Trophoblast cell (in vitro differentiated cells and primary cell): Measurements from ENCODE around the gene PTMS.

Experiments used
- DNase-seq, 2 donors: peaks; one replicate each; pipeline ENCODE4 v3.0.0-alpha.2; 2016
- H2AFZ ChIP-seq: 2 replicates; pipeline ENCODE4 v1.6.1; 2013; ENCODE audit warnings: low read length, moderate library complexity, mild to moderate bottlenecking; ENCODE audit not compliant: insufficient read depth, poor library complexity
- H2AK5ac ChIP-seq: 2 replicates; pipeline ENCODE4 v1.6.1; 2013; ENCODE audit warnings: mild to moderate bottlenecking, low read length
- H2BK120ac ChIP-seq: 2 replicates; pipeline ENCODE4 v1.6.1; 2013; ENCODE audit warnings: low read length, mild to moderate bottlenecking, moderate library complexity; ENCODE audit not compliant: insufficient read depth, poor library complexity
- H2BK12ac ChIP-seq: 2 replicates; pipeline ENCODE4 v1.6.1; 2013; ENCODE audit warnings: mild to moderate bottlenecking, low read length, moderate library complexity
- H2BK5ac ChIP-seq: 2 replicates; pipeline ENCODE4 v1.6.1; 2013; ENCODE audit warnings: low read length, low read depth, moderate library complexity, mild to moderate bottlenecking; ENCODE audit not compliant: poor library complexity
- H3K14ac ChIP-seq: 2 replicates; pipeline ENCODE4 v1.6.1; 2013; ENCODE audit warnings: mild to moderate bottlenecking, low read length
- H3K18ac ChIP-seq: 2 replicates; pipeline ENCODE4 v1.6.1; 2013; ENCODE audit warnings: mild to moderate bottlenecking, low read length
- H3K23ac ChIP-seq: 2 replicates; pipeline ENCODE4 v1.6.1; 2013; ENCODE audit warnings: low read length
- H3K27ac ChIP-seq: 2 replicates; pipeline ENCODE4 v1.5.1; 2013; ENCODE audit warnings: low read depth, mild to moderate bottlenecking, inconsistent platforms, low read length, moderate library complexity
- H3K27me3 ChIP-seq: 2 replicates; pipeline ENCODE4 v1.6.1; 2013; ENCODE audit warnings: inconsistent platforms, mild to moderate bottlenecking, low read length, moderate library complexity; ENCODE audit not compliant: insufficient read depth
- H3K36me3 ChIP-seq, 2 experiments: 1 replicate in 1 of 2; 2 replicates in 1 of 2; pipeline ENCODE4 v1.6.1; 2013; ENCODE audit warnings: low read length in 2 of 2, mild to moderate bottlenecking in 2 of 2, moderate library complexity in 1 of 2; ENCODE audit not compliant: insufficient read depth in 2 of 2, control insufficient read depth in 1 of 2
- H3K4ac ChIP-seq: 2 replicates; pipeline ENCODE4 v1.6.1; 2013; ENCODE audit warnings: low read depth, mild to moderate bottlenecking, low read length, moderate library complexity
- H3K4me1 ChIP-seq, 2 experiments: 1 replicate in 1 of 2; 2 replicates in 1 of 2; pipeline ENCODE4 v1.6.1; 2013; ENCODE audit warnings: low read length in 2 of 2, mild to moderate bottlenecking in 2 of 2, moderate library complexity in 1 of 2; ENCODE audit not compliant: insufficient read depth in 2 of 2, control insufficient read depth in 1 of 2
- H3K4me2 ChIP-seq: 2 replicates; pipeline ENCODE4 v1.6.1; 2013; ENCODE audit warnings: inconsistent platforms, mild to moderate bottlenecking, low read length, moderate library complexity
- H3K4me3 ChIP-seq: 2 replicates; pipeline ENCODE4 v1.5.1; 2013; ENCODE audit warnings: mild to moderate bottlenecking, low read depth, low read length, inconsistent platforms
- H3K79me1 ChIP-seq: one replicate; pipeline ENCODE4 v1.6.1; 2013; ENCODE audit warnings: low read length
- H3K79me2 ChIP-seq: 2 replicates; pipeline ENCODE4 v1.6.1; 2013; ENCODE audit warnings: low read length, mild to moderate bottlenecking; ENCODE audit not compliant: control insufficient read depth, insufficient read depth, poor library complexity
- H3K9ac ChIP-seq: 2 replicates; pipeline ENCODE4 v1.6.1; 2013; ENCODE audit warnings: mild to moderate bottlenecking, low read length
- H3K9me3 ChIP-seq: 2 replicates; pipeline ENCODE4 v1.6.1; 2013; ENCODE audit warnings: low read depth, mild to moderate bottlenecking, control low read depth, inconsistent platforms, low read length; ENCODE audit not compliant: insufficient read depth
- H4K12ac ChIP-seq: 2 replicates; pipeline ENCODE4 v1.6.1; 2013; ENCODE audit warnings: low read depth, mild to moderate bottlenecking, low read length, moderate library complexity
- H4K8ac ChIP-seq: 2 replicates; pipeline ENCODE4 v1.6.1; 2013; ENCODE audit warnings: low read depth, mild to moderate bottlenecking, low read length, moderate library complexity
- H4K91ac ChIP-seq: one replicate; pipeline ENCODE4 v1.6.1; 2013; ENCODE audit warnings: low read depth, mild to moderate bottlenecking, low read length, moderate library complexity
- WGBS: extraction: QIAGEN DNeasy Blood & Tissue Kit; methylation state at CpG from one replicate; pipeline ENCODE4 v1.1.7; 2013; ENCODE audit warnings: missing lambda C conversion rate; ENCODE audit not compliant: insufficient read length, insufficient coverage; ENCODE audit errors: extremely low coverage; 5-methylcytosine and 5-hydroxymethylcytosine counted together

Gene PTMS

GRCh38 chr12:6784761-6785160 is 18.6 kb downstream of the PTMS start:
- no peak overlapping the region for H3K9ac ChIP-seq
- H3K4ac ChIP-seq: no peak overlapping the region
- no peak overlapping the region for H2BK12ac ChIP-seq
- H2AFZ ChIP-seq: no peak overlapping the region
- H3K18ac ChIP-seq: no peak overlapping the region
- no peak overlapping the region for H2AK5ac ChIP-seq
- H3K9me3 ChIP-seq: no peaks in the 10 kb centered on the region
- no peaks in the 10 kb centered on the region for H3K4me1 ChIP-seq
- no peak overlapping the region for H4K91ac ChIP-seq
- no peak overlapping the region for H4K8ac ChIP-seq
- no peak overlapping the region for H3K14ac ChIP-seq
- WGBS: no CpG with 5 or more reads among the region's 5 CpGs
- H2BK5ac ChIP-seq: no peak overlapping the region
- H3K23ac ChIP-seq: no peak overlapping the region
- H3K79me1 ChIP-seq: no peaks in the 10 kb centered on the region
- H3K36me3 ChIP-seq: no peaks in the 10 kb centered on the region
- no peak overlapping the region for H2BK120ac ChIP-seq
- H4K12ac ChIP-seq: no peak overlapping the region
- no peak overlapping the region for H3K27ac ChIP-seq
- no peaks in the 10 kb centered on the region for H3K79me2 ChIP-seq
- H3K27me3 ChIP-seq: no peaks in the 10 kb centered on the region
- no peak overlapping the region for H3K4me3 ChIP-seq
- no peak overlapping the region for H3K4me2 ChIP-seq
- DNase-seq: no peak

DNA sequence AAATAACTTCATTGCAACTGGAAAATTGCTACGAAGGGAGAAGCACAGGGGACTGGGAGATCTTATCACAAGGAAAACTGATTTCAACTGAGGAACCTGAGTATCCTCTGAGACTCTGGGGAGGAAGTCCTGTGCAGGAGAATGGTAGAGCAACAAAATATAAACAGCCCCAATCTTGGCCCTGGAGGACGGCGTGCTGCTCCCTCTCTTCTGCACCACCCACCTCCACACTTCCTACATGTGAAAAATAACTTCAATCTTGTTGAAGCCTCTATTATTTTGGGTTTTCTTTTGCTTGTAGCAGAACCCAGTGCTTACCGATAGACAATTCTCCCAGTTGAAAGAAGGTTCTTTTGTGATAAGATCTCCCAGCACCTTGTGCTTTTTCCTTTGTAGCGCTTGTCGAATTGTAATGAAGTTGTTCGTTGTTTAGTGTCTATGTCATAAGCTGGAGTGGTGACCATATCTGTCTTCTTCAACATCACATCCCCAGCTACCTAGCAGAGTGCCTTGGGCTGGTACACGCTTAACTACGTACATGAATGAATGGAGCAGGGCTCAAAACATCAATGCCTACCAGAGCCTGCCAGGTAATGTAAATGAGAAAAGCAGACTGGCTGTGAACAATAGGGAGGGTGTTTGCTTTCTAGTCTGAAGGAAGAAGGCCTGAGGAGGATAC is 20.4 kb downstream of the PTMS start:
- WGBS: no CpG with 5 or more reads among the region's 9 CpGs
- no peaks in the 10 kb centered on the region for H3K27me3 ChIP-seq
- no peaks in the 10 kb centered on the region for H3K9me3 ChIP-seq
- no peak overlapping the region for H2BK120ac ChIP-seq
- no peak for DNase-seq
- H2AK5ac ChIP-seq: no peak overlapping the region
- no peak overlapping the region for H3K4me2 ChIP-seq
- H2AFZ ChIP-seq: no peak overlapping the region
- H3K27ac ChIP-seq: no peak overlapping the region
- H3K18ac ChIP-seq: no peak overlapping the region
- H3K36me3 ChIP-seq: no peaks in the 10 kb centered on the region
- H3K79me2 ChIP-seq: no peaks in the 10 kb centered on the region
- no peak overlapping the region for H3K14ac ChIP-seq
- H2BK5ac ChIP-seq: no peak overlapping the region
- no peak overlapping the region for H4K91ac ChIP-seq
- H3K4me3 ChIP-seq: no peak overlapping the region
- H3K79me1 ChIP-seq: no peaks in the 10 kb centered on the region
- H3K9ac ChIP-seq: no peak overlapping the region
- H3K23ac ChIP-seq: no peak overlapping the region
- H3K4me1 ChIP-seq: no peaks in the 10 kb centered on the region
- no peak overlapping the region for H4K12ac ChIP-seq
- H4K8ac ChIP-seq: no peak overlapping the region
- H2BK12ac ChIP-seq: no peak overlapping the region
- no peak overlapping the region for H3K4ac ChIP-seq

- no peak for DNase-seq
- Histone ChIP-seq H3K4me1 (no peaks in the 10 kb centered on the region), H3K36me3 (no peaks in the 10 kb centered on the region), H3K4me3 (no peak overlapping the region), H2AK5ac (no peak overlapping the region), H4K91ac (no peak overlapping the region), H3K4me2 (no peak overlapping the region), H2BK5ac (no peak overlapping the region), H3K4ac (no peak overlapping the region), H3K27me3 (no peaks in the 10 kb centered on the region), H4K8ac (no peak overlapping the region), H3K27ac (no peak overlapping the region), H3K14ac (no peak overlapping the region), H3K9me3 (no peaks in the 10 kb centered on the region), H3K9ac (no peak overlapping the region), H2AFZ (no peak overlapping the region), H3K79me1 (no peaks in the 10 kb centered on the region), H2BK120ac (no peak overlapping the region), H3K18ac (no peak overlapping the region), H3K23ac (no peak overlapping the region), H4K12ac (no peak overlapping the region), H2BK12ac (no peak overlapping the region), H3K79me2 (no peaks in the 10 kb centered on the region)
- no CpG with 5 or more reads among the region's 5 CpGs for WGBS
These were observed 21.1 kb downstream of the PTMS start for GRCh38 chr12:6787309-6787708.

DNA sequence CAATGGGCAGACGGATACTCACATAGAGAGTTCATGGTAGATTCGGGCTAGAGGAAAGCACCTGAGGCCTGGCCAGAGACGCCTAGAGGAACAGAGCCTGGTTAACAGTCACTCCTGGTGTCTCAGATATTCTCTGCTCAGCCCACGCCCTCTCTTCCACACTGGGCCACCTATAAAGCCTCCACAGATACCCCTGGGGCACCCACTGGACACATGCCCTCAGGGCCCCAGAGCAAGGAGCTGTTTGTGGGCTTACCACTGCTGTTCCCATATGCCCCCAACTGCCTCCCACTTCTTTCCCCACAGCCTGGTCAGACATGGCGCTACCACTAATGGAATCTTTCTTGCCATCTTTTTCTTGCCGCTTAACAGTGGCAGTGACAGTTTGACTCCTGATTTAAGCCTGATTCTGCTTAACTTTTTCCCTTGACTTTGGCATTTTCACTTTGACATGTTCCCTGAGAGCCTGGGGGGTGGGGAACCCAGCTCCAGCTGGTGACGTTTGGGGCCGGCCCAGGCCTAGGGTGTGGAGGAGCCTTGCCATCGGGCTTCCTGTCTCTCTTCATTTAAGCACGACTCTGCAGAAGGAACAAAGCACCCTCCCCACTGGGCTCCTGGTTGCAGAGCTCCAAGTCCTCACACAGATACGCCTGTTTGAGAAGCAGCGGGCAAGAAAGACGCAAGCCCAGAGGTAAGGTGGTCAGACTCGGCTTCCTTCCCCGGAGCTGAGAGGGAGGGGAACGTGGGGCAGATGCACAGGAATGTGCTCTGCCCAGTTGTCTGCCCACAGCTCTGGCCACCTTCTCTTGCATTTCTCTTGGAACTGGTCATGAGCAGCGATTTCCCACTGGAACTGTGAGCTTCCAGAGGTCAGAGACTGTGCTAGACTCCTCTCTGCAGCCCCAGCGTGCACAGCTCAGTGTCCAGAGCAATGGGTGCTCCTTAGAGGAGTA is 23.1 kb downstream of the PTMS start, which contains the start of gene CD4:
TSS of gene CD4 (plus strand) at position 557 of the 953 bp plus-strand sequence. CDS start 10,611 bp downstream, outside the sequence.
- no CpG with 5 or more reads among the region's 18 CpGs for WGBS

More for the DNA sequence above, 23.1 kb downstream of the PTMS start, which contains the start of gene CD4:
- Histone ChIP-seq H3K27me3 (no peaks in the 10 kb centered on the region), H3K27ac (no peak within 1 kb of the TSS), H2AK5ac (no peak within 1 kb of the TSS), H3K9me3 (no peaks in the 10 kb centered on the region), H3K4ac (no peak within 1 kb of the TSS), H4K91ac (no peak within 1 kb of the TSS), H2BK120ac (no peak within 1 kb of the TSS), H2BK5ac (no peak within 1 kb of the TSS), H3K18ac (no peak within 1 kb of the TSS), H3K14ac (no peak within 1 kb of the TSS), H4K8ac (no peak within 1 kb of the TSS), H3K4me3 (no peak within 1 kb of the TSS), H3K4me2 (no peak within 1 kb of the TSS), H3K9ac (no peak within 1 kb of the TSS), H3K4me1 (no peaks in the 10 kb centered on the region), H3K23ac (no peak within 1 kb of the TSS), H3K79me2 (no peaks in the 10 kb centered on the region), H2AFZ (no peak within 1 kb of the TSS), H3K36me3 (no peaks in the 10 kb centered on the region), H3K79me1 (no peaks in the 10 kb centered on the region), H2BK12ac (no peak within 1 kb of the TSS), H4K12ac (no peak within 1 kb of the TSS)
- peak in 1 of 2 donors; percentile 10 for DNase-seq
